22Rv1 (cell line): ENCODE results near the gene PCDHGA3.

Experiments
- H3K27ac ChIP-seq: fragments of 450-650 bp; 2 replicates; pipeline ENCODE4 v1.5.1; 2017
- ZFX ChIP-seq: fragments of 450-650 bp; IDR thresholded peaks from 2 replicates; pipeline ENCODE4 v1.6.1; 2017; ENCODE audit warnings: antibody characterized with exemption, borderline replicate concordance
- TF ChIP-seq, protein P1 (sequence below): fragments of 450-650 bp; IDR thresholded peaks from 2 replicates; pipeline ENCODE4 v1.5.1; 2017; ENCODE audit warnings: mild to moderate bottlenecking

The PCDHGA3 gene

DNA sequence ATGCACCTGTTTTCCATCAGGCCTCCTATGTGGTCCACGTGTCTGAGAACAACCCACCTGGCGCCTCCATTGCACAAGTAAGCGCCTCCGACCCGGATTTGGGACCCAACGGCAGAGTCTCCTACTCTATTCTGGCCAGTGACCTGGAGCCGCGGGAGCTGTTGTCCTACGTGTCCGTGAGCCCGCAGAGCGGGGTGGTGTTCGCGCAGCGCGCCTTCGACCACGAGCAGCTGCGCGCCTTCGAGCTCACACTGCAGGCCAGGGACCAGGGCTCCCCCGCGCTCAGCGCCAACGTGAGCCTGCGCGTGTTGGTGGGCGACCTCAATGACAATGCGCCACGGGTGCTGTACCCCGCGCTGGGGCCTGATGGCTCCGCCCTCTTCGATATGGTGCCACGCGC, 8.0 kb downstream of the PCDHGA3 start:
- TF ChIP-seq, protein P1, sequence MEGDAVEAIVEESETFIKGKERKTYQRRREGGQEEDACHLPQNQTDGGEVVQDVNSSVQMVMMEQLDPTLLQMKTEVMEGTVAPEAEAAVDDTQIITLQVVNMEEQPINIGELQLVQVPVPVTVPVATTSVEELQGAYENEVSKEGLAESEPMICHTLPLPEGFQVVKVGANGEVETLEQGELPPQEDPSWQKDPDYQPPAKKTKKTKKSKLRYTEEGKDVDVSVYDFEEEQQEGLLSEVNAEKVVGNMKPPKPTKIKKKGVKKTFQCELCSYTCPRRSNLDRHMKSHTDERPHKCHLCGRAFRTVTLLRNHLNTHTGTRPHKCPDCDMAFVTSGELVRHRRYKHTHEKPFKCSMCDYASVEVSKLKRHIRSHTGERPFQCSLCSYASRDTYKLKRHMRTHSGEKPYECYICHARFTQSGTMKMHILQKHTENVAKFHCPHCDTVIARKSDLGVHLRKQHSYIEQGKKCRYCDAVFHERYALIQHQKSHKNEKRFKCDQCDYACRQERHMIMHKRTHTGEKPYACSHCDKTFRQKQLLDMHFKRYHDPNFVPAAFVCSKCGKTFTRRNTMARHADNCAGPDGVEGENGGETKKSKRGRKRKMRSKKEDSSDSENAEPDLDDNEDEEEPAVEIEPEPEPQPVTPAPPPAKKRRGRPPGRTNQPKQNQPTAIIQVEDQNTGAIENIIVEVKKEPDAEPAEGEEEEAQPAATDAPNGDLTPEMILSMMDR, result no peak
- TF ChIP-seq ZFX, result no peak

DNA sequence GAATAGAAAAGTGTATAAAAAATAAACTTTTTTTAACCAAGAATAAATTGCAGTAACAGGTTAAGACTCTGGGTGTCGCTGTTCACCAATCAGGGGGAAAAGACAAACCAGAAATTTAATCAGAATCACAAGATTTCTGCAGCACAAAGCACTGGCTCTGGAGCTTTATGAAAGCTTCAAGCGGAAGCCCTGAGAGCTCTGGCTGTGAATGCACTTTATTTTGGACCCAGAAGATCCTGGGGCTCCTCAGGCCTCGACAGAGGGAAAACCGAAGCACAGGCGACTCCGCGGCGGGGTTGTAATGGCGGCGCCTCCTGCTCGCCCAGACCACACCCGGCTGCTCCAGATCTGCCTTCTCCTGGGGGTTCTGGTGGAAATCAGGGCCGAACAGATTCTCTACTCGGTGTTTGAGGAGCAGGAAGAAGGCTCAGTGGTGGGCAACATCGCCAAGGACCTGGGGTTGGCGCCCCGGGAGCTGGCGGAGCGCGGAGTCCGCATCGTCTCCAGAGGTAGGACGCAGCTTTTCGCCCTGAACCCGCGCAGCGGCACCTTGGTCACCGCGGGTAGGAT, 11.4 kb downstream of the PCDHGA3 start, which contains the start of gene PCDHGA4:
TSS of gene PCDHGA4 (plus strand) at position 122 of the 570 bp plus-strand sequence. CDS start at position 209, 87 bp downstream.
- no peak within 1 kb of the TSS for H3K27ac ChIP-seq
- TF ChIP-seq ZFX, result no peak
- TF ChIP-seq, protein P1, result peak; percentile 45

More for the DNA sequence above, 8.0 kb downstream of the PCDHGA3 start:
- no peak overlapping the region for H3K27ac ChIP-seq

DNA sequence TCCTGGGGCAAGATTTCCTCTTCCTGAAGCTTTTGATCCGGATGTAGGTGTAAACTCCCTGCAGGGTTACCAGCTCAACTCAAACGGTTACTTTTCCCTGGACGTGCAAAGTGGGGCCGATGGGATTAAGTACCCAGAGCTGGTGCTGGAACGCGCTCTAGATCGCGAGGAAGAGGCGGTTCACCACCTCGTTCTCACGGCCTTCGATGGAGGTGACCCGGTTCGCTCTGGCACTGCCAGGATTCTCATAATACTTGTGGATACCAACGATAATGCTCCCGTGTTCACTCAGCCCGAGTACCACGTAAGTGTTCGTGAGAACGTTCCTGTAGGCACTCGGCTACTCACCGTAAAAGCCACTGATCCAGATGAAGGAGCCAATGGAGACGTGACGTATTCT, 12.0 kb downstream of the PCDHGA3 start:
- H3K27ac ChIP-seq, result no peak overlapping the region
- TF ChIP-seq ZFX, result no peak
- TF ChIP-seq, protein P1, result no peak

DNA sequence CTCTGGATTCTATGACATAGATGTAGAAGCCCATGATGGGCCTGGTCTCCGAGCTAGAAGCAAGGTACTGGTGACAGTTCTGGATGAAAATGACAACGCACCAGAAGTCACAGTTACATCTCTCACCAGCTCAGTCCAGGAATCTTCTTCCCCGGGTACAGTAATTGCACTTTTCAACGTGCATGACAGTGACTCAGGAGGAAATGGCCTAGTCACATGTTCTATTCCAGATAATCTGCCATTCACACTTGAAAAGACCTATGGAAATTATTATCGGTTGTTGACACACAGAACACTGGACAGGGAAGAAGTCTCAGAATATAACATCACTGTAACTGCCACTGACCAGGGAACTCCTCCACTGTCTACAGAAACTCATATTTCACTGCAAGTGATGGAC, 12.5 kb downstream of the PCDHGA3 start:
- no peak overlapping the region for H3K27ac ChIP-seq
- no peak for TF ChIP-seq ZFX
- TF ChIP-seq, protein P1, result no peak

DNA sequence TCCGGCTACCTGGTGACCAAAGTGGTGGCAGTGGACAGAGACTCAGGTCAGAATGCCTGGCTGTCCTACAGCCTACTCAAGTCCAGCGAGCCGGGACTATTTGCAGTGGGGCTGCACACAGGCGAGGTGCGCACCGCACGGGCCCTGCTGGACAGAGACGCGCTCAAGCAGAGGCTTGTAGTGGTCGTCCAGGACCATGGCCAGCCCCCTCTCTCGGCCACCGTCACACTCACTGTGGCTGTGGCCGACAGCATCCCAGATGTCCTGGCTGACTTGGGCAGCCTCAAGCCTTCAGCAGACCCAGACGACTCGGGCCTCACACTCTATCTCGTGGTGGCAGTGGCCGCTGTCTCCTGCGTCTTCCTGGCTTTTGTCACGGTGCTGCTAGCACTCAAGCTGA, 13.3 kb downstream of the PCDHGA3 start:
- H3K27ac ChIP-seq, result no peak overlapping the region
- TF ChIP-seq ZFX, result no peak
- TF ChIP-seq, protein P1, result no peak

DNA sequence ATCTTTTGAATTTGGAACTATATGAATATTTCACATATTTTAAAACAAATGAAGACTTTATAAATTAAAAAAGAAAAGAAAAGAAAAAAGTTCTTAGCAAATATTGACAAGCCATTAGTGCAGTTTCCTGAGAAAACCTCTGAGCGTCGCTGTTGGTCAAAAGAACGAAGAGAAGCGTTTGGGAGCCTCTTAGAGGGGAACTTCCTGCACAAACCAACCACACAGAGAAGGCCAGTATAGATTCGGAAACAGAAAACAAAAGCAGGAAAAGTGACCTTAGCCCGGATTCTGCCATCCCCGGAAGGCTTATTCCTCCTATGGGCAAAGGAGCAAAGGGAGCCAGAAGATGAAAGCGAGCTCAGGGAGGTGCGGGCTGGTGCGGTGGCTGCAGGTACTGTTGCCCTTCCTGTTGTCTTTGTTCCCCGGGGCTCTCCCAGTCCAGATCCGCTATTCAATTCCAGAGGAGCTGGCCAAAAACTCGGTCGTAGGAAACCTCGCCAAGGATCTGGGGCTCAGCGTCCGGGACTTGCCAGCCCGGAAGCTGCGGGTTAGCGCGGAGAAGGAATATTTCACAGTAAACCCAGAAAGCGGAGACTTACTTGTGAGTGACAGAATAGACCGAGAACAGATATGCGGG, 16.3 kb downstream of the PCDHGA3 start, which contains the start of gene PCDHGB2:
TSS of gene PCDHGB2 (plus strand) at position 205 of the 637 bp plus-strand sequence. CDS start at position 347, 142 bp downstream.
- no peak within 1 kb of the TSS for H3K27ac ChIP-seq
- TF ChIP-seq, protein P1, result peak; percentile 60
- no peak for TF ChIP-seq ZFX

DNA sequence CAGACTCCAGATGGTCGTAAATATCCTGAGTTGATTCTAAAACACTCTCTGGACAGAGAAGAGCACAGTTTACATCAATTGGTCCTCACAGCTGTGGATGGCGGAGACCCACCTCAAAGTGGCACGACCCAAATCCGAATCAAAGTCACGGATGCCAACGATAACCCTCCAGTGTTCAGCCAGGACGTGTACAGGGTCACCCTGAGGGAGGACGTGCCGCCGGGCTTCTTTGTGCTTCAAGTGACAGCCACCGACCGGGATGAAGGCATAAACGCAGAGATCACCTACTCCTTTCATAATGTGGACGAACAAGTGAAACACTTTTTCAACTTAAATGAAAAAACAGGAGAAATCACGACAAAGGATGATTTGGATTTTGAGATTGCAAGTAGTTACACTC, 17.1 kb downstream of the PCDHGA3 start:
- no peak overlapping the region for H3K27ac ChIP-seq
- no peak for TF ChIP-seq ZFX
- TF ChIP-seq, protein P1, result no peak
